ENCODE results near the gene SYT13.

DNA sequence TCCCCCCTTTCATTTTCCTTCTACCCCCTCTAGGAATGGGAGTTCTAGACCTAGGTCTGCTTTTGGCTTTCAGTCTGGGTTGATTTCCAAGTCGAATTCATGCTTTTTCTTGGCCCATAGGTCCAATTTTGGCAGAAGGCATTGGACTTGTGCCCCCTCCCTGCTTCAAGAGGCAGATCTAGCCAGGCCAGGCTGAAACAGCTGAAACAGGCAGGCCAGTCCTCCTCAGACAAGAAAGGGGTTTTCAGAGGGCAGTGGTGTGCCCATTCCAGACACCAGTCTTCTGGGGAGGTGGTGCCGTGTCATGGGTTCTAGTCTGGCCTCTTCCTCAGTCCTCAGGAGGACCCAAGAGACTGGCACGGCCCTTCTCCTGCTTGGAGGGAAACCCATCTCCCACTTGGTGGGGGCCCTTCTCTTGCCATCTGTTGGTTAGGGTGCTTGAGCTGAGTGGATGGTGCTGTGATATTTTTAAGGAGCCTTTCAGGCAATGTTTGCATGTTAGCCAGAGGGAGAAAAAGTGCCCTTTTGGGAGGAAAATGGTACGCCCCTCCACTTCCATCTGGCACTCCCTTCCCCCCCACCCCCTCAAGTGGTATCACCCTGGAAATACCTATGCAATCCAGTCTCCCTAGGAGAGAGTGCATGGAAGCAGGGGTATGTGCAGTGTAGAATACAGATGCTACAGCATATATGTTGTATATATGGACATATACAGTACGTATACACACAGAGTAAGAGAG is 53.6 kb downstream of the SYT13 start:
- TF ChIP-seq ZNF70 (CRISPR knock-in tag; IDR thresholded peaks at IDR 0.05): no peak
- TF ChIP-seq, protein P1, sequence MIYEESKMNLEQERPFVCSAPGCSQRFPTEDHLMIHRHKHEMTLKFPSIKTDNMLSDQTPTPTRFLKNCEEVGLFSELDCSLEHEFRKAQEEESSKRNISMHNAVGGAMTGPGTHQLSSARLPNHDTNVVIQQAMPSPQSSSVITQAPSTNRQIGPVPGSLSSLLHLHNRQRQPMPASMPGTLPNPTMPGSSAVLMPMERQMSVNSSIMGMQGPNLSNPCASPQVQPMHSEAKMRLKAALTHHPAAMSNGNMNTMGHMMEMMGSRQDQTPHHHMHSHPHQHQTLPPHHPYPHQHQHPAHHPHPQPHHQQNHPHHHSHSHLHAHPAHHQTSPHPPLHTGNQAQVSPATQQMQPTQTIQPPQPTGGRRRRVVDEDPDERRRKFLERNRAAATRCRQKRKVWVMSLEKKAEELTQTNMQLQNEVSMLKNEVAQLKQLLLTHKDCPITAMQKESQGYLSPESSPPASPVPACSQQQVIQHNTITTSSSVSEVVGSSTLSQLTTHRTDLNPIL (CRISPR knock-in tag; IDR thresholded peaks at IDR 0.05; ENCODE audit: low read depth): no peak

All from SK-N-SH treated with all-trans-retinoic acid at 6 μM for 48 hours (cell line).